BJ (cell line): ENCODE measurements around the gene CFAP161. TPM values are rescaled to one million over a fixed set of nuclear protein-coding genes. Genes with fewer than 3 reads are reported as not detected.

Source experiments
- CTCF ChIA-PET: fragments of 350-600 bp; formaldehyde crosslinking; extraction: SDS; loops from one replicate; lab custom pipeline; 2021; ENCODE audit warnings: antibody characterized with exemption, inconsistent platforms; lab: Yijun Ruan, JAX
- POLR2A ChIA-PET: fragments of 300-600 bp; sonication (Branson Sonifier 250); formaldehyde crosslinking; extraction: SDS; loops from one replicate; lab custom pipeline; 2021; ENCODE audit warnings: antibody characterized with exemption; lab: Charles Lee
- DNase-seq: peaks from one replicate; pipeline ENCODE4 v3.0.0-alpha.2; 2011; ENCODE audit warnings: low read depth
- H3K27me3 ChIP-seq: 2 replicates; pipeline ENCODE4 v1.6.0; 2011; ENCODE audit warnings: low read length; ENCODE audit not compliant: control insufficient read depth, insufficient read depth
- H3K36me3 ChIP-seq: 2 replicates; pipeline ENCODE4 v1.5.1; 2011; ENCODE audit warnings: low read length; ENCODE audit not compliant: control insufficient read depth, insufficient read depth
- H3K4me3 ChIP-seq: 2 replicates; pipeline ENCODE4 v1.5.1; 2011; ENCODE audit warnings: low read depth, mild to moderate bottlenecking, control low read depth, low read length
- CTCF ChIP-seq: IDR thresholded peaks from 2 replicates; pipeline ENCODE4 v1.5.1; 2011; ENCODE audit warnings: low read depth, mild to moderate bottlenecking, control low read depth, inconsistent platforms, low read length, moderate library complexity; ENCODE audit not compliant: insufficient read depth
- polyA plus RNA-seq: library from polyadenylated mRNA; depleted of rRNA; stranded (reverse); fragments of >200 nt; gene quantifications from 2 replicates; pipeline ENCODE4 v1.2.3, GENCODE V29; 2011; rRNA removed

Gene CFAP161
- polyA plus RNA-seq, 1 experiment = not detected

- no peak for DNase-seq
- no peaks in the 10 kb centered on the region for H3K36me3 ChIP-seq
- peaks cover 2% of the 10 kb centered on the region for H3K27me3 ChIP-seq
- no peak for TF ChIP-seq CTCF
- no peak overlapping the region for H3K4me3 ChIP-seq
- ChIA-PET POLR2A (no interaction called here), CTCF (no interaction called here)
These were observed 63.7 kb downstream of the CFAP161 start for GRCh38 chr15:81197688-81198281.

Other genes starting within 250 kb of the CFAP161 start
- gene MESD, start 144.5 kb upstream of the CFAP161 start, polyA plus RNA-seq = 11.0 and 17.3 TPM in 2 replicates
- gene TLNRD1, start 133.3 kb upstream of the CFAP161 start, polyA plus RNA-seq = 3.9 and 5.2 TPM in 2 replicates
- 0.01 and 0.06 TPM in 2 replicates for gene IL16, start 62.6 kb downstream of the CFAP161 start, polyA plus RNA-seq
- 5.1 and 5.9 TPM in 2 replicates for gene STARD5, start 189.9 kb downstream of the CFAP161 start, polyA plus RNA-seq
- not detected in 2 replicates for gene TMC3, start 239.9 kb downstream of the CFAP161 start, polyA plus RNA-seq